T follicular helper cell (primary cell): ENCODE results near the gene ST8SIA6.

Experiments used
- DNase-seq: peaks from one replicate; pipeline ENCODE4 v3.0.0-alpha.2; 2020; ENCODE audit warnings: low read depth

ST8SIA6 gene

DNA sequence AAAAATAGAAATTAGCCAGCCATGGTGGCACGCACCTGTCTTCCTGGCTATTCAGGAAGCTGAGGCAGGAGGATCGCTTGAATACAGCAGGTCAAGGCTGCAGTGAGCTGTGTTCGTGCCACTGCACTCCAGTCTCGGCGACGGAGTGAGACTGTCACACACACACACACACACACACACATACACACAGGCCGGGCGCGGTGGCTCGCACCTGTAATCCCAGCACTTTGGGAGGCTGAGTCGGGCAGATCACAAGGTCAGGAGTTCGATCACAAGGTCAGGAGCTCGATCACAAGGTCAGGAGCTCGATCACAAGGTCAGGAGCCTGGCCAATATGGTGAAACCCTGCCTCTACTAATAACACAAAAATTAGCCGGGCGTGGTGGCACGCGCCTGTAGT, 68.4 kb downstream of the ST8SIA6 start:
- DNase-seq: no peak

DNA sequence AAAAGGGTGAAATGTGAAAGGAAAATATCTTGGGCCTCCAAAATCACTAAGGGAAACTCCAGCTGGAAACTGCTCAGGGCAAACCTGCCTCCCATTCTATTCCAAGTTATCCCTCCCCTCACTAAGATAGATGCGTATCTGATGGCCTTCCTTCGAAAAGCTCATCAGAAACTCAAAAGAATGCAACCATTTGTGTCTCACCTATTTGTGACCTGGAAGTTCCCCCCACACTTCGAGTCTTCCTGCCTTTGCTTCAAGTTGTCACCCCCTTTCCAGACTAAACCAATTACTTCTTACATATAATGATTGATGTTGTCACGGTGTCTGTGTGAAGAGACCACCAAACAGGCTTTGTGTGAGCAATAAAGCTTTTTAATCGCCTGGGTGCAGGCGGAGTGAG, 69.3 kb downstream of the ST8SIA6 start:
- DNase-seq: no peak

- no peak for DNase-seq
Observed at GRCh38 chr10:17383801-17384555, 70.4 kb downstream of the ST8SIA6 start.

DNA sequence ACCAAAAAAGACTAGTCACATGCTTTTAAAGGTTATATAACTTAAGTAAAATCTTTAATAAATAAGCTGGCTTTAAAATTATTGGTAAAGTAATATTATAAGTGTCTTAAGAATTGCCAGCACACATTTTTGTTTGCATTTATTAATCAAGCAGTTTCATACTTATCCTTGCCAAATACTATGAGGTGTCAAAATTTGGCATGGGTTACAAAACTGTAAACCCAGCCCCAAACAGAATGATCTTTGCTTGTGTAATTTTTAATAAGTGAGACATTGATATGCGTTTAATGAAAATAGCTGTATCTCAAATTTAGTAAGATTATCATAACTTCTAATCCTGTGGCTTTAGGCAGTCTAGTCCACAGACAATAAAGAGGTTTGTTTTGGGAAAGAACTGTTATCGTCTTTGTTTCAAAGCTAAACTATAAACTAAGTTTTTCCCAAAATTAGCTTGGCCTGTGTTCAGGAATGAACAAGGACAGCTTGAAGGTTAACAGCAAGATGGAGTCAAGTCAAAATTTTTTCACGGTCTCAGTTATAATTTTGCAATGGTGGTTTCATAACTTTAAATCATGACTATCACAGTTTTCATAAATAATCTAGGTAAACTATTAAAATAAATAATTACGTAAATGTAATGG, 72.8 kb downstream of the ST8SIA6 start:
- no peak for DNase-seq

GRCh38 chr10:17380888-17381287, 73.5 kb downstream of the ST8SIA6 start:
- no peak for DNase-seq

- DNase-seq: no peak
Observed at GRCh38 chr10:17380016-17380415, 74.4 kb downstream of the ST8SIA6 start.

DNA sequence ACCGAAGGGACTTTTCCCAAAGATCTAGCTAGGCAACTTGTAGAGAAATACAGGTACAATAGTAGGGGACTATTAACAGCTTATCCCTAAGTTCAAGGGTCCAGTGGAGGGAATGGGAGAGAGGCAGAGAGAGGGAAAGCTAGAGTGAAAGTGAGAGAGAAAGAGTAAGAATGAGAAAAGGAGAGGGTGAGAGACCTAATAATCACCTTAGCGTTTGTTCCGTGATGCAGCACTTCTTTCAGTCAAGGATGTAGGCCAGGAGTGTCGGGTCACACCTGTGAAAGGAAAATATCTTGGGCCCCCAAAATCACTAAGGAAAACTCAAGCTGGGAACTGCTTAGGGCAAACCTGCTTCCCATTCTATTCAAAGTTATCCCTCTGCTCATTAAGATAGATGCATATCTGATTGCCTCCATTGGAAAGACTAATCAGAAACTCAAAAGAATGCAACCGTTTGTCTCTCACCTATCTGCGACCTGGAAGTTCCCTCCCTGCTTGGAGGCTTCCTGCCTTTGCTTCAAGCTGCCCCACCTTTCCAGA, 75.2 kb downstream of the ST8SIA6 start:
- no peak for DNase-seq

DNA sequence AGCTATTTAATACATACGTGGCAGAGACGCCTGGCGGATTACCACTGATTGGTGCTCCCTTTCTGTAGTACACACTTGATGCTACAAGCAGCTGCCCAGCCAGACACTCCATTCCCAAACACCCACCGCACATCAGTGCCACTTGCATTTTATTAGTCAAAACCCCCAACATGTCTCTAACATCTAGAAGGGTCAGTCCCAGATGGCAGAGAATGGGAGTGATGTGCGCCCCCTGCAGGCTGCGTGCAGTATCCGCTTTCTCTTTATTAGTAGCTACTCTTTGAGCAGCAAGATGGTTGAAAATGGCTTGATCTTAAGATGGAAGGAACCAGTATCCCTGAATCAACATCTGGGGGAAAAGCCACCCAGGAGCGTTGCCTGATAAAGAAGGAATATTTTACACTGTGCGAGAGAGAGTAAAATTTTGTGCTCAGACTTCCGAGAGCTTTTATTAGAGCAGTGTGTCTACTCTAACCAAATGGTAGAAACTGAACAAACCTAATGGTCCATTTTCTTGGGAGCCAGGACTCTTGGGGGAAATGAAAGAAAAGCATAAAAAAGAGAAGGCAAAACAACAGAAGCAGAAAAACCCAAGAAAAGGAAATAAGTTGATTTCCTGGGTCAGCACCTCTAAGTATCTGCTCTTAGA, 78.3 kb downstream of the ST8SIA6 start:
- DNase-seq: no peak

DNA sequence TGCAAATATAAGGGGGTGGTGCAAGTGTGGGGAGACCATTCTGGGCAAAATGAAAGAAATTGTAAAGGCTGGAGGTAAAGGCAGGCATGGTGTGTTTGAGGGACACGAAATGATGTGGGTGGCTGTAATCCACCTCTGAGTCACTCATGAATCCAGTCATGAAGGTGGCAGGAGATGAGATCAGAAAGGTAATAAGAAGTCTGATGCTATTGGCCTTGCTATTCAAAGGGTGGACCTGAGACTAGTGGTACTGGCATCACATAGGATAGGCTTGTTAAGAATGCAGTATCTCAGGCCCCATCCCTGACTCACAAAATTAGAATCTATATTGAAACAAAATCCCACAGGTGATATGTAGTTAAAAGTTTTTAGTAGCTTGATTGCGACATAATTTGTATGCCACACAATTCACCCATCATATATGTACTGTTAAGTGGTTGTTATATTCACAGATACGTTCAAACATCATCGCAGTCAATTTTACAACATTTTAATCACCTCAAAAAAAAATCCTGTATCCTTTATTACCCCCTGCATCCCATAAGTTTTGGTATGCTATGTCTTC, 85.6 kb downstream of the ST8SIA6 start:
- DNase-seq: no peak

DNA sequence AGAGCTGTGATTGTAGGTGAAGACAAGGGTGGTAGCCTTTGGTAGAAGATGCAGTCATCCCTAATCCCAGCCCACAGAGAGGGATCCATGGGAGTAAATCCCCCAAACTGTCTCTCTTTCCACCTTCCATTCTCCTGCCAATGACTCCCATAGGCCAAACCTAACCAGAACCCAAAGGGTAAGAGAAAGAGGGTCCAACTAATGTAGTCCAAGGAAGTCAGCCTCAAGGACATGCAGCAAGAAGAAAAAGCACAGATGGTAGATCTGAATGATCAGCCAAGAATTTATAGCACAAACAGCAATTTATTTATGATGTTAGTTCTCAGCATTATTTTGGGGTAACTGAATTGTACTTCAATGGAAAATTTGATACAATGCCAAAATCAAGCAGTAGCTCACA, 87.7 kb downstream of the ST8SIA6 start:
- no peak for DNase-seq

DNA sequence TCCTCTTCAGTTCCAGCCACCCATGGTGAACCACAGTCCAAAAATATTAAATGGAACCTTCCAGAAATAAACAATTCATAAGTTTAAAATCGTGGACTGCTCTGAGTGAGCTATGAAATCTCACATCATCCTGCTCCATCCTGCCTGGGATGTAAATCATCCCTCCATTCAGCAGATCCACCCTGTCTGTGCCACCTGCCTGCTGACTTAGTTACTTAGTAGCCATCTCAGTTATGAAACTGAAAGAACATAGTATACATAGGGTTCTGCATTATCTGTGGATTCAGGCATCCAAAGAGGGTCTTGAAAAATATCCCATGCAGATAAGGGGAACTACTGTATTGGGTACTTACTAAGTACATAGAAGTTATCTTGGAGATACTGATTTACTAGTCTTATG, 89.0 kb downstream of the ST8SIA6 start:
- DNase-seq: no peak

DNA sequence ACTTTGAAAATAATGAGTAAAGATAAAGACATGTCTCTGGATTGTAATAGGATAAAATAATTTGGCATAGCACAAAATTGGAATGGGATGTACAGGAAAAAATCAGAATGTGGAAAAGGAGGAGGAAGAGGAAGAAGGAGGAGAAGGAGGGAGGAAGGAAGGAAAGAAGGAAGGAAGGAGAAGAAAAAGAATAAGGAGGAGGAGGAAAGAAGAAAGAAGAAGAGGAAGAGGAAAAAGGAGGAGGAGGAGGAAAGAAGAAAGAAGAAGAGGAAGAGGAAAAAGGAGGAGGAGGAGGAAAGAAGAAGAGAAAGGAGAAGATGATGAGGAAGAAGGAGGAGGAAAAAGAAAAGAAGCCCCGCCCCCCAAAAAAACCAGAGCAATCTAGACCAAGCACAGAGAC, 95.9 kb downstream of the ST8SIA6 start:
- no peak for DNase-seq

DNA sequence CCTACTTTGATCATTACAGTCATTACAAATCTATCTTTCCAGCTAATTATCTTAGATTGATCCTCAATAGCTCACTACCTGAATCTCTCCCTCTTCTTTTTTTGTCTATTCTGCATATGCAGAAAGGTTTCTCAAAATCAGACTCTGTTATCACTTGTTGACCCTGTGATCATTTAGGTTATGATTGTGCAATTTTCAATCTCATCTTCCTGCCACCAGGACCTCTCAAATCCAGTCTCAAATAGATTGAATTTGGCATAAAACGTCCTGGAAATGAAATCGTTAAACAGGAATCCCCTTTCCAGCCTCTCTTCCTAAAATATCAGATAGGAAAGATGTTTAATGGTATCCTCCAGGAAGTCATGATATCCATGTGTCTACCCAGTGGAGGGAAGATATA, 96.6 kb downstream of the ST8SIA6 start:
- DNase-seq: no peak

GRCh38 chr10:17356820-17357219, 97.6 kb downstream of the ST8SIA6 start:
- no peak for DNase-seq

GRCh38 chr10:17354781-17355180, 99.6 kb downstream of the ST8SIA6 start:
- no peak for DNase-seq

DNA sequence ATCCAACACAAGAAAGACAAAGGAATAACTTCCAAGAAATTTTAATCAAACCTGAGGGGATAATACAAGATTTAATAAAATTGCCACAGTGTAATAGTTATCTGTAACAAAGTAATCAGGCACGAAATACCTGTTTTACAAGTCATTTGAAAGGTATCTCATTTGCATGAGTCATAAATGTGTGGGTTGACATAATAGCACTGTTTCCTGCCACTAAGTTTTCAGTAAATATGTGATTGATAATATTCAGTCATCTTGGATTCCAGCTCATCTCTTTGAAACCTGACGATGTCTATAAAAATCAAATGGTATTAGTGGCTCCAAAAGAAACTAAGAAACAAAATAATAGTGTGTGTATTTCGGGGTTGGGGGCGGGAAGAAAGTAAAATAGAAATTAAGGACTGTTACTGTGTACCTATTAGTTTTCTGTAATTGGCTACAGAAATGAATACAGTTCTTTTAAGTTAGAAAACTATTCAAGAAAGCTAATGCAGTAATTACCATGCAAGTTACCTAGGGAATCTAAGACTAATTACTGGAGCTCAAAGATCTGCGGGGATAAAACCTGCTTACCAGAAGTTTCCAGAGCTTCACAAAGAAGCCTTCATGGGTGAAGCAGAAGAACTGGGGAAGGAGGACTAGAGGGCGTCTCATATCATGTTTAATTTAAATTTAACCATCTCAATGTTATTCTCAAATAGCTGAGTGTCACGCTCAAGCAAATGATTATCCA, 100.7 kb downstream of the ST8SIA6 start:
- DNase-seq: no peak

DNA sequence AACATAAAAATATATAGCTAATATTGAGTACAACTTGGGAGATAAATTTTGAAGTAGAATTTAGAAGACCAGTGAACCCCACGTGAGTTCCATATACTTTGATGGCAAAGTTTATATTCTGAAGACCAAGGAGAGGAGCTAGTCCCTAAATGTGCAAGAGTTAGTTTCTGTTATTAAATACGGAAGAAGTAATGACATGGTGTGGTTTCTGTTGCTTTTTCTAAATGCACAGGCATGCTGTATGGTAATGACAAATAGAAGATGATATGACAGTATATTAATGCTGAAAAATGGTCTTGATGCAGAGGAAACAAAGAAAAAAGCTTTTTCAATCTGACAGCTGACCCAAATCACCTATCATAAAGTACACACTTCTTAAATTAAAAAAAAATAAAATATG, 101.8 kb downstream of the ST8SIA6 start:
- DNase-seq: no peak

DNA sequence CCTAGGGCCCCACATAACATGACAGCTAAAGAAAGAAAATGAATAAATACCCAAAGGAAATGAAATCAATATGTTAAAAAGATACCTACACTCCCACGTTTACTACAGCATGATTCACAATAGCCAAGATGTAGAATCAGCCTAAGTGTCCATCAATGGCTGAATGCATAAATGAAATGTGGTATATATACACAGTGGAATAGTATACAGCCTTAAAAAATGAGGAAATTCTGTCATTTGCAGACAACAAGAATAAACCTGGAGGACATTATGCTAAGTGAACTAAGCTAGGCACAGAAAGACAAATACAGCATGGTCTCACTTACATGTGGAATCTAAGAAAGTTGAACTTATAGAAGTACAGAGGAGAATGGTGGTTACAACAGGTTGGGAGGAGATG, 102.9 kb downstream of the ST8SIA6 start:
- no peak for DNase-seq

DNA sequence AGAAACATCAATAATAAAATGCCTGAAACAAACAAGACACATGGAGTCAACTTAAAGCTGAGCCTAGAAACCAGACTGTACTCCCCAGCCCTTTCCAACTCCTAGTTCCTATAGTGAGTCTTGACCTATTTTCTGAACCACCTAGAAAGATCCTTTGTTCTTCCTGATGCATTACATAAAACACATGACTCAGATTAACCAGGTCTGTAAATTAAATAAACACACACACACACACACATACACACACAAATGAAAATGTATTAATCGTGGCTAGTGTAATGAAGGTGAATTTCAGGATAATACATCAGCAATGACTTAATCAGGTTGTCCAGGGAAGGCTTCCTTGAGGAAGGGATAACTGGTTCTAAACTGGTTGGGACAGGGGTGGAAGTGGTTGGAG, 104.7 kb downstream of the ST8SIA6 start:
- DNase-seq: no peak

DNA sequence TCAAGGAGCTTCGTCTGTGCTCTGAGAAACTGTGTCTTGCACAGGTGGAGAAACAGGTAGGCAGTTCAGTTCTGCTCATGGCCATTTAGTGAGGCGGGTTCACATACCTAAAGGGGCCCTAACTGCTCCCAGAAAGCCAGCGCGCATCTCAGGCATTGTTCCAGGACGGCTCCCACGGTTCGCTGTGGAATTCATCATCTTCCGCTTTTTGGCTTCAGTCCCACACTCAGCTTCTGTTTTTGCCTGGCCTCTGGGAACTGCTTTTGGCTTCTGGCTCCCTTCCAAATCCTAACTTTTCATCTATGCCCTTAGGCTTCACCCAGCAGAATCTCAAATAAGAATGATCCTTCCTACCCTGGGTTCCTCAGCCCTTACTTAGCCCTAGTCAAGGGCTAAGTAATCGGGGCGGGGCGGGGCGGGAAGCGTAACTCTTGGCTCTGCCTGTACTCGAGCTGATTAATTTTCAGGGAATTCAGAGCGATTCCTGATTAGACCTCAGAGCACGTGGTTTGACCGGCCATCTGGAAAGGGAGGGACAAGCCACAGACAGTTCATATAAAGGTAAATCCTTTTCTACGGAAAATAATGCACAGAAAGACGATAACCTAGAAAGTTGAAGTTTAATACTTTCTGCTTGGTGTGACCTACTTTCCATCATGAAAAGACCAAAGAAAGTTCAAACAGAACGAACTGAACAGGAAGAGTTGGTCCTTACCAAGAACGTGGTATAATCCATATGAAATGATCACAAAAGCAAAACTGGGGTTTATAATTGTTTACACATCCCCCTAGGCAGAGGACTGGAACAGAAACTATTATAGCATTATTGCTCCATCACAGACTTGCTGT, 105.7 kb downstream of the ST8SIA6 start:
- DNase-seq: no peak

DNA sequence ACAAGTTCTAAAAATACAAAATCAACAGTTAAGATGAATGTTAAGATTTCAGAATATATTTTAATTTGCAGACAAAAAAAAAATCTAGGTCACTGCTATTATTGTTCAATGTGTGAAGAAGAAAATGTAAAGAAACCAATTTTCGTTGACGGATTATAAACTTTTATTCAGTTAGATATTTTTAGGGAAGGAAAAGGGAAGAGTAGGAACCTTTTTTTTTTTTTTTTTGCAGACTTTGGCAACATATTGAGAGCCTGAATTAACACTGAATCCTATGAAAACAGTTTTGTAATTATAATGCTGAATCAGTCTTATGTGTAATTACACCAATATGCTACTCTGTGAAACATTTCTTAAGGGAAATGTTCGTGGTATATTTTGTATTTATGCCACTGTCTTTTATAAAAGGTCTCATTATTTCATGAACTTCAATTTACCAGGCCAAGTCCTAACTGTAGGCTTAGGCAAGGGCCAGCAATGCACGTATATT, 106.3 kb downstream of the ST8SIA6 start:
- no peak for DNase-seq
